ENCODE results near the gene AHCYL2. TPM values are rescaled to one million over a fixed set of nuclear protein-coding genes. Genes with fewer than 3 reads are reported as not detected.

AHCYL2 gene
- polyA plus RNA-seq, 3 donors: 10.7 to 14.6 (median 12.1) TPM

DNA sequence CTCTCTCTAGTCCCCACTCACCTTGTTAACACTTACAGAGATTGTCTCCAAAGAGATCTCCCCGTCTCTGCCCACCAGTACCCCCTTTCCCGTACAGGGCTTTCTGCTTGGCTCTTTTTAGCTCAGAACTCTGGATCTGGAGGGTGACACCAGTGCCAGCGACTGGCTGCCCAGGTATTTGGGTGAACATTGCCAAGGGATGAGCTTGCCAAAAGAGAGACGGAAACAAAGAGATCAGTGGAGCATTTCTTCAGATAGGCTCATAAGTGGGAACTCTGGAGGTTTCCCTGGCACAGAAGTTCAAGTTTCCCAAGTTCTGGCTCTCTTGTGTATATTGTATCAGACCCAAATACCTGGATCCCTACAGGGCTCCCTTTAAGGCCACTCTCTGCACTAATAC, 239.4 kb downstream of the AHCYL2 start:
- intact Hi-C loops (cut with micrococcal nuclease): no loop called here
- Histone ChIP-seq H3K27ac (ENCODE audit: low read depth in 1 of 2, low read length in 2 of 2) (no peak overlapping the region), H3K36me3 (replicated peaks in 1 of 2; ENCODE audit: control insufficient read depth in 1 of 2, insufficient read depth in 2 of 2, low read length in 2 of 2) (no peaks in the 10 kb centered on the region), H3K4me1 (ENCODE audit: control insufficient read depth in 1 of 2, insufficient read depth in 2 of 2, low read length in 2 of 2) (peaks cover 23 to 25% of the 10 kb centered on the region in 2 donors), H3K4me2 (replicated peaks; ENCODE audit: extremely low read depth, low read length, poor library complexity, severe bottlenecking) (no peak overlapping the region), H3K4me3 (replicated peaks in 1 of 3; ENCODE audit: low read depth in 2 of 3, low read length in 3 of 3) (no peak overlapping the region), H4K20me1 (ENCODE audit: insufficient read depth, low read length) (no peaks in the 10 kb centered on the region), H3K9me3 (replicated peaks in 1 of 2; ENCODE audit: control insufficient read depth in 1 of 2, insufficient read depth in 1 of 2, low read length in 2 of 2) (no peaks in the 10 kb centered on the region), H3K27me3 (ENCODE audit: control insufficient read depth in 2 of 2, insufficient read depth in 2 of 2, low read length in 2 of 2) (peaks cover 2 to 25% of the 10 kb centered on the region in 2 donors), H3K9ac (ENCODE audit: insufficient read depth, low read length, poor library complexity, severe bottlenecking) (no peak overlapping the region), H2AFZ (ENCODE audit: insufficient read depth, low read depth, low read length, poor library complexity, severe bottlenecking) (no peak overlapping the region), H3K79me2 (ENCODE audit: insufficient read depth, low read length) (no peaks in the 10 kb centered on the region)
- TF ChIP-seq, protein P1, sequence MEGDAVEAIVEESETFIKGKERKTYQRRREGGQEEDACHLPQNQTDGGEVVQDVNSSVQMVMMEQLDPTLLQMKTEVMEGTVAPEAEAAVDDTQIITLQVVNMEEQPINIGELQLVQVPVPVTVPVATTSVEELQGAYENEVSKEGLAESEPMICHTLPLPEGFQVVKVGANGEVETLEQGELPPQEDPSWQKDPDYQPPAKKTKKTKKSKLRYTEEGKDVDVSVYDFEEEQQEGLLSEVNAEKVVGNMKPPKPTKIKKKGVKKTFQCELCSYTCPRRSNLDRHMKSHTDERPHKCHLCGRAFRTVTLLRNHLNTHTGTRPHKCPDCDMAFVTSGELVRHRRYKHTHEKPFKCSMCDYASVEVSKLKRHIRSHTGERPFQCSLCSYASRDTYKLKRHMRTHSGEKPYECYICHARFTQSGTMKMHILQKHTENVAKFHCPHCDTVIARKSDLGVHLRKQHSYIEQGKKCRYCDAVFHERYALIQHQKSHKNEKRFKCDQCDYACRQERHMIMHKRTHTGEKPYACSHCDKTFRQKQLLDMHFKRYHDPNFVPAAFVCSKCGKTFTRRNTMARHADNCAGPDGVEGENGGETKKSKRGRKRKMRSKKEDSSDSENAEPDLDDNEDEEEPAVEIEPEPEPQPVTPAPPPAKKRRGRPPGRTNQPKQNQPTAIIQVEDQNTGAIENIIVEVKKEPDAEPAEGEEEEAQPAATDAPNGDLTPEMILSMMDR (IDR thresholded peaks at IDR 0.05): no peak
- peaks cover 0 to 8% of the 10 kb centered on the region in 2 donors for H3K36me3 Mint-ChIP-seq
- peaks cover 8 to 15% (median 13%) of the 10 kb centered on the region in 3 donors for H3K27me3 Mint-ChIP-seq (ENCODE audit: low read depth in 3 of 3)
- H3K4me3 Mint-ChIP-seq: peak overlapping the region in 1 of 2 donors; percentile 44
- H3K9me3 Mint-ChIP-seq: no peaks in the 10 kb centered on the region
- peaks cover 2% of the 10 kb centered on the region for H3K4me1 Mint-ChIP-seq
- peak overlapping the region in 1 of 7 donors; percentile 70 for H3K27ac Mint-ChIP-seq
- DNase-seq: no peak
- WGBS (ENCODE audit: insufficient coverage): 83% methylated on average over 2 of the region's 4 CpGs

DNA sequence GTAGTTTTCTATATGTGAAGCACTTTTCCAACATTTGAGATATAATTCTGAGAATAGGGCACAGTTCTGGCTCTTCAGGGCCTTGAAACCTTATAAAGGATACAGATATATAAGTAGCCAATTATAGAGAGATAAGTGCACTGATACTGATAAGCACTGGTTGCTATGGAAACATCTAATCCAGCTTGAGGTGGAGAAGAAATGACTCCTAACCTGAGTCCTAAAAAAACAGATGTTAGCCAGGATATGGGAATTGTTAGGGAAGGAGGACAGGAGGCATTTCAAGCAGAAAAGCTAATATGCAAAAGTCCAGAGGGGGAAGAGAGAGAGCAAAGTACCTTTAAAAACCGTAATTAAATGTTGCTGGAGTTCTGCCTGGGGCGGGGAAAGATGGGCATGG, 240.2 kb downstream of the AHCYL2 start:
- intact Hi-C loops (cut with micrococcal nuclease): no loop called here
- no peak overlapping the region for H3K9ac ChIP-seq (ENCODE audit: insufficient read depth, low read length, poor library complexity, severe bottlenecking)
- no peak overlapping the region for H3K4me3 ChIP-seq (replicated peaks in 1 of 3; ENCODE audit: low read depth in 2 of 3, low read length in 3 of 3)
- no peaks in the 10 kb centered on the region for H3K79me2 ChIP-seq (ENCODE audit: insufficient read depth, low read length)
- Mint-ChIP-seq H3K27me3 (ENCODE audit: low read depth in 3 of 3) (peaks cover 10 to 15% (median 13%) of the 10 kb centered on the region in 3 donors), H3K9me3 (no peaks in the 10 kb centered on the region), H3K27ac (no peak overlapping the region), H3K4me1 (peaks cover 2% of the 10 kb centered on the region), H3K4me3 (peak overlapping the region in 1 of 2 donors; percentile 23), H3K36me3 (peaks cover 0 to 8% of the 10 kb centered on the region in 2 donors)
- no peak for DNase-seq
- H4K20me1 ChIP-seq (ENCODE audit: insufficient read depth, low read length): no peaks in the 10 kb centered on the region
- no peak overlapping the region for H3K27ac ChIP-seq (ENCODE audit: low read depth in 1 of 2, low read length in 2 of 2)
- 86% methylated on average over 1 of the region's 2 CpGs for WGBS (ENCODE audit: insufficient coverage)
- H3K4me1 ChIP-seq (ENCODE audit: control insufficient read depth in 1 of 2, insufficient read depth in 2 of 2, low read length in 2 of 2): peaks cover 23 to 25% of the 10 kb centered on the region in 2 donors
- no peaks in the 10 kb centered on the region for H3K9me3 ChIP-seq (replicated peaks in 1 of 2; ENCODE audit: control insufficient read depth in 1 of 2, insufficient read depth in 1 of 2, low read length in 2 of 2)
- H3K36me3 ChIP-seq (replicated peaks in 1 of 2; ENCODE audit: control insufficient read depth in 1 of 2, insufficient read depth in 2 of 2, low read length in 2 of 2): no peaks in the 10 kb centered on the region
- no peak overlapping the region for H2AFZ ChIP-seq (ENCODE audit: insufficient read depth, low read depth, low read length, poor library complexity, severe bottlenecking)
- H3K27me3 ChIP-seq (ENCODE audit: control insufficient read depth in 2 of 2, insufficient read depth in 2 of 2, low read length in 2 of 2): peaks cover 2 to 23% of the 10 kb centered on the region in 2 donors
- TF ChIP-seq, protein P1 (IDR thresholded peaks at IDR 0.05): no peak
- H3K4me2 ChIP-seq (replicated peaks; ENCODE audit: extremely low read depth, low read length, poor library complexity, severe bottlenecking): no peak overlapping the region
